ENCODE results near the gene MLLT1. TPM values are rescaled to one million over a fixed set of nuclear protein-coding genes. Genes with fewer than 3 reads are reported as not detected.

MLLT1 gene
- total RNA-seq, 4 donors from 2014 or later, result 13.9 to 37.7 (median 24.4) TPM

- Histone ChIP-seq H3K27ac (peak overlapping the region; percentile 84 to 93 (median 90)), H3K27me3 (no peaks in the 10 kb centered on the region), H3K36me3 (peaks cover 0 to 6% of the 10 kb centered on the region in 2 donors), H3K4me3 (peak overlapping the region; percentile 35 to 48 (median 44)), H3K4me1 (peaks cover 79% of the 10 kb centered on the region in 2 donors), H3K9me3 (no peaks in the 10 kb centered on the region)
- TF ChIP-seq POLR2A (IDR thresholded peaks at IDR 0.05) (peak in 1 of 2 donors; percentile 33), CTCF (IDR thresholded peaks at IDR 0.05 in 4 of 5, conservative IDR thresholded peaks at IDR 0.05 in 1 of 5) (no peak)
- ATAC-seq (peak; percentile 82 to 85), DNase-seq (peak; percentile 86 to 90)
- in situ Hi-C loops (cut with MboI; ENCODE audit: low sequenced_read_pairs in 4 of 4) (loop anchor here in 1 of 4 donors (10.0 kb wide), 1 partner anchor 49 kb away; no protein-coding TSS in a partner anchor), intact Hi-C loops (cut with DNase I; ENCODE audit: low total_unique reads) (loop anchor here (1.0 to 10.0 kb wide), 4 partner anchors 35 to 219 kb away; partner anchors contain the start of gene CLPP)
Measured at GRCh38 chr19:6273701-6274601, 5.8 kb downstream of the MLLT1 start.

- DNase-seq, result no peak
- in situ Hi-C loops (cut with MboI; ENCODE audit: low sequenced_read_pairs in 4 of 4) (loop anchor here in 1 of 4 donors (10.0 kb wide), 1 partner anchor 48 kb away; no protein-coding TSS in a partner anchor), intact Hi-C loops (cut with DNase I; ENCODE audit: low total_unique reads) (loop anchor here (2.0 to 10.0 kb wide), 3 partner anchors 34 to 218 kb away; partner anchors contain the start of gene CLPP)
- H3K36me3 ChIP-seq, result peaks cover 0 to 8% of the 10 kb centered on the region in 2 donors
- ATAC-seq, result no peak
- peaks cover 70 to 71% of the 10 kb centered on the region in 2 donors for H3K4me1 ChIP-seq
- no peaks in the 10 kb centered on the region for H3K27me3 ChIP-seq
- H3K27ac ChIP-seq, result peak overlapping the region; percentile 84 to 93 (median 90)
- H3K9me3 ChIP-seq, result no peaks in the 10 kb centered on the region
- H3K4me3 ChIP-seq, result peak overlapping the region; percentile 35 to 48 (median 44)
- TF ChIP-seq POLR2A (IDR thresholded peaks at IDR 0.05) (no peak), CTCF (IDR thresholded peaks at IDR 0.05 in 4 of 5, conservative IDR thresholded peaks at IDR 0.05 in 1 of 5) (no peak)
Measured at GRCh38 chr19:6272913-6273600, 6.7 kb downstream of the MLLT1 start.

GRCh38 chr19:6272411-6272791 lies 7.4 kb downstream of the MLLT1 start:
- intact Hi-C loops (cut with DNase I; ENCODE audit: low total_unique reads) (loop anchor here (2.0 to 10.0 kb wide), 3 partner anchors 34 to 218 kb away; partner anchors contain the start of gene CLPP), in situ Hi-C loops (cut with MboI; ENCODE audit: low sequenced_read_pairs in 4 of 4) (loop anchor here in 1 of 4 donors (10.0 kb wide), 1 partner anchor 48 kb away; no protein-coding TSS in a partner anchor)
- peak in 1 of 2 donors; percentile 0 for ATAC-seq

More at GRCh38 chr19:6272411-6272791, 7.4 kb downstream of the MLLT1 start:
- Histone ChIP-seq H3K27me3 (no peaks in the 10 kb centered on the region), H3K36me3 (peaks cover 0 to 8% of the 10 kb centered on the region in 2 donors), H3K4me1 (peaks cover 64% of the 10 kb centered on the region in 2 donors), H3K4me3 (peak overlapping the region in 3 of 4 donors; percentile 25 to 50 (median 36)), H3K27ac (peak overlapping the region; percentile 84 to 93 (median 90)), H3K9me3 (no peaks in the 10 kb centered on the region)
- TF ChIP-seq CTCF (IDR thresholded peaks at IDR 0.05 in 4 of 5, conservative IDR thresholded peaks at IDR 0.05 in 1 of 5) (no peak), POLR2A (IDR thresholded peaks at IDR 0.05) (no peak)
- DNase-seq, result no peak

Measured in gastrocnemius medialis (tissue), 4 donors.